Smooth muscle cell (in vitro differentiated cells): ENCODE measurements around the gene MXRA7. TPM values are rescaled to one million over a fixed set of nuclear protein-coding genes. Genes with fewer than 3 reads are reported as not detected.

Experiments used
- DNase-seq: peaks from one replicate; lab custom pipeline; 2025; ENCODE audit not compliant: unreplicated experiment; lab: John Stamatoyannopoulos, UW
- H2AFZ ChIP-seq: fragments of 200-600 bp; sonication (generic); 2 replicates; pipeline ENCODE4 v1.6.0; 2016; ENCODE audit warnings: antibody characterized with exemption, low read depth, mild to moderate bottlenecking
- H3F3A ChIP-seq: fragments of 200-600 bp; sonication (generic); 2 replicates; pipeline ENCODE4 v1.6.0; 2017; ENCODE audit warnings: antibody characterized with exemption, low read depth
- H3K27ac ChIP-seq: fragments of 200-600 bp; sonication (generic); 2 replicates; pipeline ENCODE4 v1.5.1; 2016; ENCODE audit warnings: low read depth, mild to moderate bottlenecking
- H3K27me3 ChIP-seq: fragments of 200-600 bp; sonication (generic); 2 replicates; pipeline ENCODE4 v1.6.1; 2016; ENCODE audit warnings: low read depth, mild to moderate bottlenecking
- H3K36me3 ChIP-seq: fragments of 200-600 bp; sonication (generic); 2 replicates; pipeline ENCODE4 v1.5.1; 2016; ENCODE audit warnings: low read depth
- H3K4me1 ChIP-seq: fragments of 200-600 bp; sonication (generic); 2 replicates; pipeline ENCODE4 v1.5.1; 2016; ENCODE audit warnings: low read depth
- H3K4me2 ChIP-seq: fragments of 200-600 bp; sonication (generic); 2 replicates; pipeline ENCODE4 v1.6.0; 2016; ENCODE audit warnings: mild to moderate bottlenecking
- H3K4me3 ChIP-seq: fragments of 200-600 bp; sonication (generic); 2 replicates; pipeline ENCODE4 v1.5.1; 2016; ENCODE audit warnings: mild to moderate bottlenecking
- H3K79me2 ChIP-seq: fragments of 200-600 bp; sonication (generic); 2 replicates; pipeline ENCODE4 v1.6.0; 2016; ENCODE audit warnings: low read depth, mild to moderate bottlenecking
- H3K9ac ChIP-seq: fragments of 200-600 bp; sonication (generic); 2 replicates; pipeline ENCODE4 v1.6.0; 2016; ENCODE audit warnings: low read depth
- H3K9me3 ChIP-seq: fragments of 200-600 bp; sonication (generic); replicated peaks from 2 replicates; pipeline ENCODE4 v1.5.1; 2016; ENCODE audit warnings: low read depth
- H4K20me1 ChIP-seq: fragments of 200-600 bp; sonication (generic); 2 replicates; pipeline ENCODE4 v1.6.0; 2016; ENCODE audit warnings: low read depth
- CTCF ChIP-seq: fragments of 200-600 bp; sonication (generic); IDR thresholded peaks from 2 replicates; pipeline ENCODE4 v1.5.1; 2017; ENCODE audit warnings: borderline replicate concordance, mild to moderate bottlenecking, antibody characterized with exemption; ENCODE audit not compliant: insufficient read depth, poor library complexity, severe bottlenecking
- WGBS: methylation state at CpG from one replicate; pipeline ENCODE4 v1.1.7; 2016; ENCODE audit warnings: low lambda C conversion rate; 5-methylcytosine and 5-hydroxymethylcytosine counted together
- polyA plus RNA-seq: library from polyadenylated mRNA; unstranded; fragments of >200 nt; fragmentation: Nextera tagmentation; extraction: Ambion mirVana; gene quantifications from 2 replicates; pipeline ENCODE4 v1.2.1, GENCODE V29; 2016
- total RNA-seq: library from RNA; depleted of rRNA; stranded (reverse); fragments of >200 nt; gene quantifications from 2 replicates; pipeline ENCODE4 v1.2.3, GENCODE V29; 2014

MXRA7 gene
- total and polyA plus RNA-seq, 2 experiments from 2014 or later = 134 to 158 TPM

- DNase-seq = no peak
- 86% methylated on average over 26 of the region's 26 CpGs for WGBS
- Histone ChIP-seq H3K27ac (no peak overlapping the region), H3K4me2 (peak overlapping the region; percentile 42), H3K4me3 (no peak overlapping the region), H3K79me2 (peaks cover 18% of the 10 kb centered on the region), H3K9ac (no peak overlapping the region), H3K27me3 (no peaks in the 10 kb centered on the region), H3K4me1 (peaks cover 12% of the 10 kb centered on the region), H3K36me3 (no peaks in the 10 kb centered on the region), H3F3A (peaks cover 12% of the 10 kb centered on the region), H3K9me3 (no peaks in the 10 kb centered on the region), H4K20me1 (peaks cover 58% of the 10 kb centered on the region), H2AFZ (no peak overlapping the region)
- no peak for TF ChIP-seq CTCF
Observed at GRCh38 chr17:76687298-76688164, 23.2 kb downstream of the MXRA7 start.

DNA sequence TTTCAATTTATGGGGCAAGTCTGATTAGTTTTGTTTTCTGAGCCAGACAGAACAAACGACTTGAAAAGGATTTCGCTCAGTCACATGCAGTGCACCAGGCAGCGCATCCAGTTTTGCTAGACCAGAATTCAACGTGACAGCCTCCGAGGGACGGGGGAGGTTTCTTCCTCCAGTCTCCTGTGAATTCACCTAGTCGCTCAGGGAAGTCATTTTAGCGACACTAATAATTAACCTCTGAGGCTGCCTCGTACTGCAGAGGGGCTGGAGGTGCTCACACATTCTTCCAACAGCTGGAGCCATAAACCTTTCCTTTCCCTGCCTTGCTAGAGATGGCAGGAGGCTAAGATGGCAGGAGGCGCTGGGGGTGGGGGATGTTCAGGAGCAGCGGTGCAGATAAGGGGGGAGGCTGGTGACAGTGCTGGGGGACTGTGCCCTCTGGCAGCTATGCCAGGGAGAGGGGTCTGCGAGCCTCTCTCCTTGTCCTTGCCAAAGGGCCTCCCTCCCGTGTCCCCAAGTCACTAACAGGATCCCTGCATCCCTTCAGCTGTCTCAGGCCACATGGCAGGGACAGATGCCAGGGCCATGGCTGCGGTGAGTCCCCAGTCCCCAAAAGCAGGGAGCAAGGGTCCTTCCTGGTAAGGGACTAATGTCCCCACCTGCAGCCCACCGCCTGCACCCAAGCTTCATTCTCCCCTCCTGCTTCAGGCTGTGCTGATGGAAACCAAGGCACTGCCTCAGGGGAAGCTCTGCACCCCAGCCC, 24.0 kb downstream of the MXRA7 start:
- H4K20me1 ChIP-seq = peaks cover 59% of the 10 kb centered on the region
- no peaks in the 10 kb centered on the region for H3K9me3 ChIP-seq
- no peaks in the 10 kb centered on the region for H3K36me3 ChIP-seq
- peaks cover 16% of the 10 kb centered on the region for H3K4me1 ChIP-seq
- no peak for TF ChIP-seq CTCF
- no peak overlapping the region for H3K9ac ChIP-seq
- H3K27me3 ChIP-seq = no peaks in the 10 kb centered on the region
- DNase-seq = no peak
- peaks cover 13% of the 10 kb centered on the region for H3F3A ChIP-seq
- H2AFZ ChIP-seq = no peak overlapping the region
- peaks cover 14% of the 10 kb centered on the region for H3K79me2 ChIP-seq
- no peak overlapping the region for H3K27ac ChIP-seq
- WGBS = 74% methylated on average over 14 of the region's 15 CpGs
- no peak overlapping the region for H3K4me2 ChIP-seq
- no peak overlapping the region for H3K4me3 ChIP-seq

GRCh38 chr17:76685846-76686245, 24.9 kb downstream of the MXRA7 start:
- Histone ChIP-seq H3K27ac (no peak overlapping the region), H3K4me2 (no peak overlapping the region), H3K9me3 (no peaks in the 10 kb centered on the region), H4K20me1 (peaks cover 59% of the 10 kb centered on the region), H2AFZ (no peak overlapping the region), H3K4me3 (no peak overlapping the region), H3K4me1 (peaks cover 19% of the 10 kb centered on the region), H3K27me3 (no peaks in the 10 kb centered on the region), H3K9ac (no peak overlapping the region), H3K36me3 (no peaks in the 10 kb centered on the region), H3K79me2 (peaks cover 9% of the 10 kb centered on the region), H3F3A (peaks cover 13% of the 10 kb centered on the region)
- TF ChIP-seq CTCF = no peak
- WGBS = 94% methylated on average over 8 of the region's 8 CpGs
- no peak for DNase-seq
